H1 (cell line): ENCODE measurements around the gene OR6B2. TPM values are rescaled to one million over a fixed set of nuclear protein-coding genes. Genes with fewer than 3 reads are reported as not detected.

Experiments used
- CTCF ChIA-PET: fragments of 300-600 bp; sonication (Branson Sonifier 250); formaldehyde crosslinking; loops from one replicate; lab custom pipeline; 2021; ENCODE audit not compliant: partially characterized antibody; lab: Charles Lee
- POLR2A ChIA-PET: fragments of 300-600 bp; sonication (Branson Sonifier 250); formaldehyde crosslinking; loops from one replicate; lab custom pipeline; 2021; ENCODE audit warnings: inconsistent platforms; ENCODE audit not compliant: partially characterized antibody; lab: Charles Lee
- DNase-seq, 2 experiments: peaks; one replicate each; pipeline versions ENCODE4 v3.0.0 to v3.0.0-alpha.2; 2010 to 2022; ENCODE audit warnings: low spot score in 2 of 2, low read depth in 1 of 2, mixed read lengths in 1 of 2
- FAIRE-seq: peaks from 2 replicates; lab custom pipeline; 2011; peaks lifted over from hg19 to GRCh38; lab: Jason Lieb, UNC
- H2AFZ ChIP-seq: 2 replicates; pipeline ENCODE4 v1.8.1; 2012; ENCODE audit warnings: low read length, inconsistent platforms
- H2AK5ac ChIP-seq: 2 replicates; pipeline ENCODE4 v1.6.1; 2013; ENCODE audit warnings: low read depth, low read length
- H2BK120ac ChIP-seq: replicated peaks from 2 replicates; pipeline ENCODE3; 2013; ENCODE audit warnings: low read depth, low read length, inconsistent platforms
- H2BK12ac ChIP-seq: 2 replicates; pipeline ENCODE4 v1.6.1; 2013; ENCODE audit warnings: low read depth, low read length
- H2BK15ac ChIP-seq: 2 replicates; pipeline ENCODE4 v1.6.1; 2013; ENCODE audit warnings: low read length
- H2BK20ac ChIP-seq: 2 replicates; pipeline ENCODE4 v1.6.1; 2013; ENCODE audit warnings: low read length
- H2BK5ac ChIP-seq: 2 replicates; pipeline ENCODE4 v1.6.1; 2013; ENCODE audit warnings: low read depth, low read length
- H3K14ac ChIP-seq: 2 replicates; pipeline ENCODE4 v1.6.1; 2013; ENCODE audit warnings: inconsistent platforms; ENCODE audit not compliant: insufficient read length
- H3K18ac ChIP-seq: 2 replicates; pipeline ENCODE4 v1.6.1; 2013; ENCODE audit warnings: low read length; ENCODE audit errors: extremely low read depth
- H3K23ac ChIP-seq: 2 replicates; pipeline ENCODE4 v1.6.1; 2013; ENCODE audit warnings: inconsistent platforms; ENCODE audit not compliant: insufficient read length
- H3K23me2 ChIP-seq: 2 replicates; pipeline ENCODE4 v1.6.1; 2013; ENCODE audit warnings: low read depth, low read length
- H3K27ac ChIP-seq: 2 replicates; pipeline ENCODE4 v1.6.1; 2011; ENCODE audit warnings: low read depth, low read length, inconsistent platforms
- H3K27me3 ChIP-seq, 4 experiments: replicated peaks in 1 of 4; 1 replicate in 1 of 4; 2 replicates in 3 of 4; pipeline versions ENCODE4 v1.6.1 to v1.8.1; 2011 to 2013; ENCODE audit warnings: low read length in 3 of 4, mild to moderate bottlenecking in 3 of 4, inconsistent platforms in 2 of 4, mixed read lengths in 2 of 4, moderate library complexity in 1 of 4; ENCODE audit not compliant: control insufficient read depth in 3 of 4, insufficient read depth in 3 of 4; ENCODE audit errors: extremely low read depth in 1 of 4
- H3K36me3 ChIP-seq, 4 experiments: 2 replicates each; pipeline versions ENCODE4 v1.6.1 to v1.8.1; 2011 to 2013; ENCODE audit warnings: mild to moderate bottlenecking in 4 of 4, low read length in 3 of 4, moderate library complexity in 2 of 4, control low read depth in 1 of 4, inconsistent platforms in 1 of 4; ENCODE audit not compliant: insufficient read depth in 4 of 4, control insufficient read depth in 2 of 4
- H3K4ac ChIP-seq: replicated peaks from 2 replicates; pipeline ENCODE3; 2013; ENCODE audit warnings: low read length, low read depth, mixed read lengths, inconsistent platforms; ENCODE audit not compliant: insufficient read length
- H3K4me1 ChIP-seq, 4 experiments: replicated peaks in 1 of 4; 1 replicate in 1 of 4; 2 replicates in 3 of 4; pipeline versions ENCODE4 v1.6.1 to v1.8.1; 2011 to 2013; ENCODE audit warnings: low read length in 3 of 4, inconsistent platforms in 2 of 4, mixed read lengths in 1 of 4; ENCODE audit not compliant: insufficient read depth in 4 of 4, control insufficient read depth in 3 of 4
- H3K4me2 ChIP-seq, 2 experiments: 2 replicates each; pipeline versions ENCODE4 v1.6.1 to v1.8.1; 2011 to 2013; ENCODE audit warnings: low read depth in 2 of 2, low read length in 2 of 2, control low read depth in 1 of 2, inconsistent platforms in 1 of 2, mild to moderate bottlenecking in 1 of 2; ENCODE audit not compliant: insufficient read depth in 1 of 2
- H3K4me3 ChIP-seq, 4 experiments: fragments of 200-600, 300-600 bp in 1 of 4; sonication (generic), shearing (Covaris generic), sonication (Bioruptor Twin) in 1 of 4; 2 replicates each; pipeline versions ENCODE4 v1.5.1 to v1.8.1; 2011 to 2016; ENCODE audit warnings: low read length in 4 of 4, low read depth in 3 of 4, control low read depth in 2 of 4, inconsistent platforms in 2 of 4, mild to moderate bottlenecking in 2 of 4, mixed read lengths in 1 of 4, moderate library complexity in 1 of 4; ENCODE audit not compliant: insufficient read depth in 2 of 4; ENCODE audit errors: extremely low read depth in 1 of 4
- H3K56ac ChIP-seq: replicated peaks from 2 replicates; pipeline ENCODE3; 2013; ENCODE audit warnings: low read depth, mild to moderate bottlenecking, mixed read lengths, low read length, inconsistent platforms; ENCODE audit not compliant: insufficient read length
- H3K79me1 ChIP-seq: 2 replicates; pipeline ENCODE4 v1.6.1; 2013; ENCODE audit warnings: low read depth, low read length, control low read depth
- H3K79me2 ChIP-seq, 2 experiments: 2 replicates each; pipeline versions ENCODE4 v1.6.1 to v1.8.1; 2012 to 2013; ENCODE audit warnings: low read length in 2 of 2, mild to moderate bottlenecking in 2 of 2, inconsistent platforms in 1 of 2; ENCODE audit not compliant: insufficient read depth in 2 of 2, control insufficient read depth in 1 of 2
- H3K9ac ChIP-seq, 4 experiments: replicated peaks in 1 of 4; 1 replicate in 1 of 4; 2 replicates in 3 of 4; pipeline versions ENCODE4 v1.6.1 to v1.8.1; 2011 to 2013; ENCODE audit warnings: low read depth in 3 of 4, low read length in 3 of 4, control low read depth in 2 of 4, mild to moderate bottlenecking in 2 of 4, moderate library complexity in 2 of 4, inconsistent platforms in 1 of 4; ENCODE audit errors: extremely low read depth in 1 of 4
- H3K9me3 ChIP-seq, 2 experiments: 2 replicates each; pipeline versions ENCODE4 v1.6.1 to v1.8.1; 2012 to 2013; ENCODE audit warnings: mild to moderate bottlenecking in 2 of 2, moderate library complexity in 2 of 2, control low read depth in 1 of 2, inconsistent platforms in 1 of 2, low read depth in 1 of 2, low read length in 1 of 2, mixed read lengths in 1 of 2; ENCODE audit not compliant: insufficient read depth in 2 of 2
- H4K20me1 ChIP-seq, 2 experiments: replicated peaks in 1 of 2; 2 replicates each; pipeline versions ENCODE3 to v1.8.1; 2011 to 2013; ENCODE audit warnings: inconsistent platforms in 2 of 2, low read length in 2 of 2, mild to moderate bottlenecking in 1 of 2; ENCODE audit not compliant: insufficient read depth in 2 of 2, control insufficient read depth in 1 of 2
- H4K5ac ChIP-seq: 2 replicates; pipeline ENCODE4 v1.6.1; 2013; ENCODE audit warnings: low read length, low read depth, mixed read lengths, inconsistent platforms; ENCODE audit not compliant: insufficient read length
- H4K8ac ChIP-seq: 2 replicates; pipeline ENCODE4 v1.8.0; 2013; ENCODE audit warnings: mild to moderate bottlenecking, moderate library complexity, low read length, inconsistent platforms; ENCODE audit not compliant: insufficient read depth; ENCODE audit errors: extremely low read depth
- H4K91ac ChIP-seq: replicated peaks from 2 replicates; pipeline ENCODE3; 2013; ENCODE audit warnings: low read length, mixed read lengths, inconsistent platforms; ENCODE audit not compliant: insufficient read length
- BACH1 ChIP-seq: IDR thresholded peaks from 2 replicates; pipeline ENCODE4 v1.6.1; 2012; ENCODE audit warnings: low read length, improper control_type of control experiment
- CBX5 ChIP-seq: fragments of 300-800, 300-1000 bp; sonication (generic); IDR thresholded peaks from 2 replicates; pipeline ENCODE4 v1.7.1; 2016; ENCODE audit warnings: antibody characterized with exemption, low read length, low read depth
- CTBP2 ChIP-seq: IDR thresholded peaks from 2 replicates; pipeline ENCODE4 v1.7.0; 2011; ENCODE audit warnings: borderline replicate concordance, mild to moderate bottlenecking, moderate library complexity, mixed read lengths, low read length; ENCODE audit not compliant: insufficient read depth, insufficient read length
- JUND ChIP-seq: IDR thresholded peaks from 2 replicates; pipeline ENCODE4 v1.6.1; 2011; ENCODE audit warnings: mild to moderate bottlenecking, improper control_type of control experiment, low read length
- KDM4A ChIP-seq: IDR thresholded peaks from one replicate; pipeline ENCODE4 v1.7.1; 2012; ENCODE audit warnings: low read depth, mild to moderate bottlenecking, moderate library complexity, low read length, inconsistent platforms; ENCODE audit not compliant: severe bottlenecking
- POLR2A ChIP-seq, 2 experiments: IDR thresholded peaks; 1 replicate in 1 of 2; 2 replicates in 1 of 2; pipeline ENCODE4 v1.6.1; 2011; ENCODE audit warnings: low read depth in 2 of 2, low read length in 2 of 2, mild to moderate bottlenecking in 2 of 2; ENCODE audit errors: control extremely low read depth in 1 of 2
- POLR2AphosphoS5 ChIP-seq: IDR thresholded peaks from 2 replicates; pipeline ENCODE4 v1.6.1; 2011; ENCODE audit warnings: low read depth, low read length
- RNF2 ChIP-seq: fragments of 200-900, 300-1000 bp; sonication (generic); IDR thresholded peaks from 2 replicates; pipeline ENCODE4 v1.7.1; 2016; ENCODE audit warnings: borderline replicate concordance, low read depth, mild to moderate bottlenecking, antibody characterized with exemption, low read length; ENCODE audit not compliant: poor library complexity, severe bottlenecking; ENCODE audit errors: missing control alignments
- SAP30 ChIP-seq: fragments of 300-600 bp; sonication (generic); IDR thresholded peaks from 2 replicates; pipeline ENCODE4 v1.7.1; 2012; ENCODE audit warnings: low read length, moderate library complexity, mild to moderate bottlenecking, inconsistent platforms; ENCODE audit not compliant: insufficient read depth, insufficient replicate concordance
- SP2 ChIP-seq: IDR thresholded peaks from 2 replicates; pipeline ENCODE4 v1.6.1; 2012; ENCODE audit warnings: mild to moderate bottlenecking, low read length, inconsistent platforms
- YY1 ChIP-seq: IDR thresholded peaks from 2 replicates; pipeline ENCODE4 v1.6.1; 2011; ENCODE audit warnings: low read depth, mild to moderate bottlenecking, low read length
- whole genome bisulfite sequencing, 2 experiments: shearing (Covaris generic) in 1 of 2; methylation state at CpG; one replicate each; pipeline versions ENCODE4 v1.1.6 to v1.1.7; 2013 to 2015; ENCODE audit warnings: low lambda C conversion rate in 2 of 2, mixed read lengths in 2 of 2, inconsistent platforms in 1 of 2, low coverage in 1 of 2, missing lambda C conversion rate in 1 of 2; ENCODE audit not compliant: insufficient replicate concordance in 2 of 2, insufficient coverage in 1 of 2, insufficient read length in 1 of 2; ENCODE audit errors: extremely low coverage in 1 of 2, missing lambda C conversion rate in 1 of 2; 5-methylcytosine and 5-hydroxymethylcytosine counted together
- polyA plus RNA-seq, 7 experiments: library from polyadenylated mRNA; depleted of rRNA in 3 of 7; stranded (reverse) in 5 of 7; unstranded in 2 of 7; fragments of >200 nt in 5 of 7; fragments of 200-250 nt in 2 of 7; gene quantifications; 1 replicate in 5 of 7; 2 replicates in 1 of 7; 4 replicates in 1 of 7; pipeline versions ENCODE4 v1.2.1 to v1.2.3, GENCODE V29; 2011 to 2013; ENCODE audit warnings: missing spikeins in 2 of 7, mixed read lengths in 2 of 7
- total RNA-seq: library from RNA; stranded (reverse); fragmentation: NEBNext Ultra II Directional; extraction: Animal tissue kit (Norgen Biotek cat#: 25700); gene quantifications from 2 replicates; pipeline ENCODE4 v1.2.1, GENCODE V29; 2021
- TF ChIP-seq, protein P1 (sequence below): IDR thresholded peaks from 2 replicates; pipeline ENCODE4 v1.6.1; 2012; ENCODE audit warnings: low read length, inconsistent platforms

OR6B2 gene
- total and polyA plus RNA-seq, 2 of the 8 experiments (the other 6 are each of a cell fraction or from before 2014, with no cell fraction given) = not detected

DNA sequence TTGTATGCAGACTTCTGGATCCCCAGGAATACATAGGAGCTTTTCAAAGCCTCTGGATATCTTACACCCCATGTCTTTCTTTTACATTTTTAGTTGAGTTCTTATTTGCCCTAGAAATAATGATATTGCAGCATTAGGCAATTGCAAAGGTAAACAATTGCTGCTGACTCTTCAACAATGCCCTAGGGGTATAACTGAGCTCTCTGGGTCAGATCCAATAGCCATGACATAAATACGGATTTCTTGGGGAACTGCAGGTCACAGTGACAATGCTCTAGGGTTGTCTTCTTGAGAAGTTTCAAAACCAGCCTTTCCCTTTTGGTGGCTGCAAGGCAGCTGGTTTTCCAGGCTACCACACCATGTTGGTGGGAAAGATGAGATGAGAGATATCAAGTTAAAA is 39.6 kb upstream of the OR6B2 start:
- ChIA-PET CTCF (interaction anchor here (1.0 kb wide), 1 partner anchor 30 kb away, joined by 3 read pairs; no protein-coding TSS in a partner anchor), POLR2A (no interaction called here)
- Histone ChIP-seq H3K23me2 (no peaks in the 10 kb centered on the region), H3K23ac (no peak overlapping the region), H2BK15ac (no peak overlapping the region), H3K9me3 (no peaks in the 10 kb centered on the region), H2BK20ac (no peak overlapping the region), H2BK12ac (no peak overlapping the region), H3K36me3 (no peaks in the 10 kb centered on the region), H3K18ac (no peak overlapping the region), H3K9ac (no peak overlapping the region), H3K27ac (no peak overlapping the region), H3K56ac (no peak overlapping the region), H4K5ac (no peak overlapping the region), H3K4me2 (no peak overlapping the region), H3K27me3 (no peaks in the 10 kb centered on the region), H4K91ac (no peak overlapping the region), H4K8ac (no peak overlapping the region), H3K79me1 (no peaks in the 10 kb centered on the region), H2AFZ (no peak overlapping the region), H3K4me3 (no peak overlapping the region), H4K20me1 (no peaks in the 10 kb centered on the region), H3K4me1 (no peaks in the 10 kb centered on the region; a peak in 2 of 7 replicates), H3K4ac (no peak overlapping the region), H2BK120ac (no peak overlapping the region), H3K79me2 (no peaks in the 10 kb centered on the region), H3K14ac (no peak overlapping the region), H2AK5ac (no peak overlapping the region), H2BK5ac (no peak overlapping the region)
- WGBS, 2 experiments = 88% methylated on average over 1 of the region's 1 CpG; no CpG with 5 or more reads in 1 of the 2 experiments
- FAIRE-seq (no peak), DNase-seq (no peak)
- no peak for TF ChIP-seq SAP30
- no peak for TF ChIP-seq POLR2AphosphoS5
- TF ChIP-seq, protein P1, sequence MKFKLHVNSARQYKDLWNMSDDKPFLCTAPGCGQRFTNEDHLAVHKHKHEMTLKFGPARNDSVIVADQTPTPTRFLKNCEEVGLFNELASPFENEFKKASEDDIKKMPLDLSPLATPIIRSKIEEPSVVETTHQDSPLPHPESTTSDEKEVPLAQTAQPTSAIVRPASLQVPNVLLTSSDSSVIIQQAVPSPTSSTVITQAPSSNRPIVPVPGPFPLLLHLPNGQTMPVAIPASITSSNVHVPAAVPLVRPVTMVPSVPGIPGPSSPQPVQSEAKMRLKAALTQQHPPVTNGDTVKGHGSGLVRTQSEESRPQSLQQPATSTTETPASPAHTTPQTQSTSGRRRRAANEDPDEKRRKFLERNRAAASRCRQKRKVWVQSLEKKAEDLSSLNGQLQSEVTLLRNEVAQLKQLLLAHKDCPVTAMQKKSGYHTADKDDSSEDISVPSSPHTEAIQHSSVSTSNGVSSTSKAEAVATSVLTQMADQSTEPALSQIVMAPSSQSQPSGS = no peak
- no peak for TF ChIP-seq JUND
- no peak for TF ChIP-seq POLR2A (IDR thresholded peaks at IDR 0.05; ENCODE audit: control extremely low read depth in 1 of 2, low read depth in 2 of 2, low read length in 2 of 2)
- TF ChIP-seq YY1 = no peak
- TF ChIP-seq BACH1 = no peak
- no peak for TF ChIP-seq RNF2
- no peak for TF ChIP-seq CBX5
- no peak for TF ChIP-seq KDM4A
- no peak for TF ChIP-seq CTBP2
- no peak for TF ChIP-seq SP2
